Lower lobe of right lung (tissue), 2 donors: Measurements from ENCODE around the gene PCBP4. TPM values are rescaled to one million over a fixed set of nuclear protein-coding genes. Genes with fewer than 3 reads are reported as not detected.
A peak's percentile ranks its signal among the peaks of the same experiment; 100 is the strongest.

ENCODE experiments used
- ATAC-seq, 2 donors: fragments of 200-7000 bp; cut with Tn5 transposase; one replicate each; pipeline ENCODE4 v1.9.1; 2020 to 2022; ENCODE audit warnings: mild to moderate bottlenecking in 2 of 2, moderate library complexity in 2 of 2
- DNase-seq: peaks from one replicate; pipeline ENCODE4 v3.0.0-alpha.2; 2020
- H3K27ac ChIP-seq: fragments of 200-600 bp; one replicate; pipeline ENCODE4 v1.8.0; 2022
- H3K27me3 ChIP-seq: fragments of 200-600 bp; one replicate; pipeline ENCODE4 v1.8.0; 2022; ENCODE audit warnings: low read depth
- H3K36me3 ChIP-seq: fragments of 200-600 bp; one replicate; pipeline ENCODE4 v1.8.0; 2022; ENCODE audit warnings: mild to moderate bottlenecking
- H3K4me1 ChIP-seq: fragments of 200-600 bp; one replicate; pipeline ENCODE4 v1.8.0; 2022
- H3K4me3 ChIP-seq: fragments of 200-600 bp; one replicate; pipeline ENCODE4 v1.8.0; 2022; ENCODE audit warnings: mild to moderate bottlenecking
- H3K9me3 ChIP-seq: fragments of 200-600 bp; one replicate; pipeline ENCODE4 v1.8.0; 2022
- intact Hi-C: fragments of 100-400 bp; cut with DNase I; formaldehyde crosslinking; loops from one replicate; pipeline ENCODE4 v1.11.0; 2022
- total RNA-seq: library from RNA; stranded (reverse); fragmentation: NEBNext Ultra II Directional; extraction: Animal tissue kit (Norgen Biotek cat#: 25700); gene quantifications from one replicate; pipeline ENCODE4 v1.2.1, GENCODE V29; 2021
- TF ChIP-seq, protein P1 (sequence below): fragments of 200-600 bp; IDR thresholded peaks from one replicate; pipeline ENCODE4 v1.8.0; 2022; ENCODE audit warnings: antibody characterized with exemption, mild to moderate bottlenecking
- donor health status: DM: no; HTN: yes; CAD: no; lungs with severe emphysema.

The PCBP4 gene
- total RNA-seq, 1 donor from 2014 or later, result 24.6 TPM

DNA sequence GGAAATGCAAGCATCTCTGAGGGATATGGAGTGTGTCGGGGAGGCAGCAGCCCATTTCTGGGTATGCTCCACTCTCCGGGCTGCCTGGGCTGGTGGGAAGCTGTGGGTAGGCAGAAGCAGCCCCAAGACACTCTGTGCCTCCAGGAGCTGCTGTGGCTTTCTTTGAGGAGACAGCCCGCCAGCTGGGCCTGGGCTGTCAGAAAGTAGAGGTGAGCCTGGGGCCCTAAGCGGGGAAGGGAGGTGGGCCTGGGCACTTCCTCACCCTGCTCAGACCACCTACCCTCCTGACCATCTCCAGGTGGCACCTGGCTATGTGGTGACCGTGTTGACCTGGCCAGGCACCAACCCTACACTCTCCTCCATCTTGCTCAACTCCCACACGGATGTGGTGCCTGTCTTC is 17.8 kb upstream of the PCBP4 start:
- peaks cover 25% of the 10 kb centered on the region for H3K4me1 ChIP-seq
- DNase-seq, result no peak
- no peak overlapping the region for H3K4me3 ChIP-seq
- no peak for ATAC-seq
- H3K9me3 ChIP-seq, result no peaks in the 10 kb centered on the region
- no peak overlapping the region for H3K27ac ChIP-seq
- intact Hi-C loops, result no loop called here
- TF ChIP-seq, protein P1, sequence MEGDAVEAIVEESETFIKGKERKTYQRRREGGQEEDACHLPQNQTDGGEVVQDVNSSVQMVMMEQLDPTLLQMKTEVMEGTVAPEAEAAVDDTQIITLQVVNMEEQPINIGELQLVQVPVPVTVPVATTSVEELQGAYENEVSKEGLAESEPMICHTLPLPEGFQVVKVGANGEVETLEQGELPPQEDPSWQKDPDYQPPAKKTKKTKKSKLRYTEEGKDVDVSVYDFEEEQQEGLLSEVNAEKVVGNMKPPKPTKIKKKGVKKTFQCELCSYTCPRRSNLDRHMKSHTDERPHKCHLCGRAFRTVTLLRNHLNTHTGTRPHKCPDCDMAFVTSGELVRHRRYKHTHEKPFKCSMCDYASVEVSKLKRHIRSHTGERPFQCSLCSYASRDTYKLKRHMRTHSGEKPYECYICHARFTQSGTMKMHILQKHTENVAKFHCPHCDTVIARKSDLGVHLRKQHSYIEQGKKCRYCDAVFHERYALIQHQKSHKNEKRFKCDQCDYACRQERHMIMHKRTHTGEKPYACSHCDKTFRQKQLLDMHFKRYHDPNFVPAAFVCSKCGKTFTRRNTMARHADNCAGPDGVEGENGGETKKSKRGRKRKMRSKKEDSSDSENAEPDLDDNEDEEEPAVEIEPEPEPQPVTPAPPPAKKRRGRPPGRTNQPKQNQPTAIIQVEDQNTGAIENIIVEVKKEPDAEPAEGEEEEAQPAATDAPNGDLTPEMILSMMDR, result no peak
- H3K27me3 ChIP-seq, result no peaks in the 10 kb centered on the region
- no peaks in the 10 kb centered on the region for H3K36me3 ChIP-seq

DNA sequence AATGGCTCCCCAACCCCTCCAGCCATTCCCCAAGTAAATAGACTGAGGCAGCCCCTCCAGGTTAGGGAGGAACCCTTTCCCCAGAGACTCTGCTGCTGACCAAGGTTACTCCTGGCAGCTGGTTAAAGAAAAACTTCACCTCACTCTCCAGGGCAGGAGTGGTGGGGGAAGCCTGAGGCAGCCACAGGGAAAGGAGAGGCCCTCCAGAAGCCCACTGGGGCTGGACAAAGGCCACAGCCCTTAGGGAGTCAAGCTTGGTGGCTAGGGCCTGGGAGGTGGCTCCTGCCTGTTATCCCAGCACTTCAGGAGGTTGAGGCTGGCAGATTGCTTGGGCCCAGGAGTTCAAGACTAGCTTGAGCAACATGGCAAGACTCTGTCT is 17.0 kb upstream of the PCBP4 start:
- intact Hi-C loops, result no loop called here
- Histone ChIP-seq H3K27ac (peak overlapping the region; percentile 95), H3K36me3 (no peaks in the 10 kb centered on the region), H3K4me1 (peaks cover 25% of the 10 kb centered on the region), H3K27me3 (no peaks in the 10 kb centered on the region), H3K9me3 (no peaks in the 10 kb centered on the region), H3K4me3 (no peak overlapping the region)
- TF ChIP-seq, protein P1, result no peak
- DNase-seq (no peak), ATAC-seq (no peak)

DNA sequence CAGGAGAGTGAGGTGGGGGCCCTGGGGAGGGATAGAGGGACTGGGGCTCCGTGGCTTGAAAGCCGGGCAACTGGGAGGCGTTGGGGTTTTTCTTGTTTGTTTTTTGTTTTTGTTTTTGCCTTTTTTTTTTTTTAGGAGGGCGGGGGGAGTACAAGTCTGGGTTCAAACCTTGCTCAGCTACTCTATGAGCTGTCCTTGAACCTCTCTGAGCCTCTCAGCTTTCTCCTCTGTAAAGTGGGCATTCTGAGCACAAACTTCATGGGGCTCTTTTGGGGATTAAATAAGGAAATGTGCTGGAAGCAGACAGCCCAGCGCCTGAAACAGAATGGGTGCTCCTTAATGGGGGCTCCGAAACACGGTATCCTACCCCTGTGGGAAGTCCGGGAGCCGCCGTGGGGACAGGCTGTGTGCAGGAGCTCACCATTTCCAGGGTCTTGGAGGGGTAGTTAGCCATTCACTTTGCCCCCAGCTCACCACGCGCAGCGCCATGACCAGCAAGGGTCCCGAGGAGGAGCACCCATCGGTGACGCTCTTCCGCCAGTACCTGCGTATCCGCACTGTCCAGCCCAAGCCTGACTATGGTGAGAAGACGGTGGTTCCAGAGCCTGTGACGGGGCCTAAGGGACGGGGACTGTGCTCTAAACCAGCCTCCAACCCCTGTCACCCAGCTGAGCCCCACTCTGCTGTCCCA is 16.5 kb upstream of the PCBP4 start:
- ATAC-seq, result no peak
- intact Hi-C loops, result no loop called here
- H3K4me3 ChIP-seq, result peak overlapping the region; percentile 68

DNA sequence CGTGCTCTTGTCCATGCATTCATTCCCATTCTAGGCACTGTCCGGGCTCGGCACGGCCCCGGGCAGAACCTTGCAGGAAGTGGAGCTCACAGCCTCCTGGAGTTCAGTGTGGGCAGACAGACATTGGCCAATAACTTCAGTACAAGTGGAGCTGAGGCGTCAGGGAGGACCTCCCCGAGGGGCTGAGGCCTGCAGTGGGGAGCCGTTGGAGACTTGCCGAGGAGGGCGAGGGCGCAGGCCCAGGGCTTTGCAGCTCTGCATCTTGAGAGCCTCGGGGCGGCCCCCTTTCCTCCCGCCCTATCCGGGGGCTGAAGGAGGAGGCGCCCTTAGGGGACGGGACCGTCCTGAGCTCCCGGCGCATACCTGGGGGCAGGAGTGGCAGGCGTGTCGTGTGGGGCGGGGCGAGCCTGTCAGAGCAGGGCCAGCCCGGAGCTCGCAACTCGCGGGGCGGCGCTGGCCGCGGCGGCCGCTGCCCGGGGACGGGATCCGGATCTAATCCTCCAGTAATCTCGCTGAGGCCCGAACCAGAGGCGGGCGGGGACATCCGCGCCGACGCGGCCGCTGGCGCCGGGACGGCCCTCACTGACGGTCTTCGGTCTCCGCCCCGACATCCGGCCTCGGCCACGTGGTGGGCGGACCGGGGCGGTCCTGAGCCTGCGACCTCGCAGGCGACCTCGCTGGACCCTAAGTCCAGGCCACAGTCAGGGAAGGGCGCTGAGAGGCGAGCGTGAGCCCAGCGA is 15.8 kb upstream of the PCBP4 start, which contains the start of gene ACY1:
ACY1 (plus strand) TSS at position 698 of the 740 bp plus-strand sequence. CDS start 530 bp downstream, outside the sequence.
- intact Hi-C loops, result no loop called here
- Histone ChIP-seq H3K4me3 (peak within 1 kb of the TSS; percentile 68), H3K27me3 (no peaks in the 10 kb centered on the region), H3K36me3 (no peaks in the 10 kb centered on the region), H3K9me3 (no peaks in the 10 kb centered on the region), H3K27ac (peak within 1 kb of the TSS; percentile 95), H3K4me1 (peaks cover 25% of the 10 kb centered on the region)
- DNase-seq, result peak; percentile 93
- ATAC-seq, result peak; percentile 94 to 95
- TF ChIP-seq, protein P1, result no peak

More for the DNA sequence above, 16.5 kb upstream of the PCBP4 start:
- DNase-seq, result no peak
- TF ChIP-seq, protein P1, result no peak
- no peaks in the 10 kb centered on the region for H3K36me3 ChIP-seq
- no peaks in the 10 kb centered on the region for H3K27me3 ChIP-seq
- no peaks in the 10 kb centered on the region for H3K9me3 ChIP-seq
- peak overlapping the region; percentile 95 for H3K27ac ChIP-seq
- H3K4me1 ChIP-seq, result peaks cover 25% of the 10 kb centered on the region

DNA sequence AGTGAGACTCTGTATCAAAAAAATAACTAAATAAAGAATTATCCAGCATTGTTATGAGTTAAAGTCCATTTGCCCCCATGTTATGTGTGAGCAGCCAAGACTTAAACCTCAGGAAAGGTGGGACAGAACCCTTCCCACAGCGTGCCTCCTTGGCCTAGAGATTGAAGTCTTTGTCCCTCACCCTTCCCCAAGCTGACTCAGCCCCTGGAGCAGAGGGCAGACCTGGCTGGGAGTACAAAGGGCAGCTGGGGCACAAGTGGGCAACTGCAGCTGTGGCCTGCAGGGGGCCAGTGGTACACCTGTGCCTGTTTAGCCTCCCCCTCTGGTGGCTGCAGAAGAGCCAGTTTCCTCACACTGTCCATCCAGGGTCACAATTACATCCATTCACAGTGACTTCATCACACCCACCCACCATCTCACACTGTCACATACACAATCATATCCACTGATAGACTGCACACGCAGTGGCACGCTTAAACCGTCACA is 15.1 kb upstream of the PCBP4 start:
- Histone ChIP-seq H3K27me3 (no peaks in the 10 kb centered on the region), H3K27ac (peak overlapping the region; percentile 95), H3K36me3 (no peaks in the 10 kb centered on the region), H3K4me3 (peak overlapping the region; percentile 68), H3K4me1 (peaks cover 25% of the 10 kb centered on the region), H3K9me3 (no peaks in the 10 kb centered on the region)
- TF ChIP-seq, protein P1, result peak; percentile 51
- ATAC-seq, result peak; percentile 58 to 60
- DNase-seq, result no peak
- intact Hi-C loops, result no loop called here
